ENCODE measurements around the gene POMC.

GRCh38 chr2:25197336-25198208, 29.2 kb upstream of the POMC start:
- TF ChIP-seq EZH2 (IDR thresholded peaks at IDR 0.05; ENCODE audit: borderline replicate concordance, low read depth, low read length, severe bottlenecking) (no peak), CTCF (IDR thresholded peaks at IDR 0.05; ENCODE audit: borderline replicate concordance, extremely low read depth, low read length, poor library complexity, severe bottlenecking) (no peak)

Data from DND-41 (cell line).